GM19467 (cell line): Measurements from ENCODE around the gene SAA4.
"Not testable (repeated sequence)": the region's sequence is repeated elsewhere in the genome, so short reads cannot be mapped to it uniquely, and the experiment has no call there.

Experiments
- ATAC-seq: cut with Tn5 transposase; IDR thresholded peaks from one replicate; pipeline ENCODE4 v1.9.1; 2021; ENCODE audit warnings: mild to moderate bottlenecking, moderate library complexity; ENCODE audit not compliant: unreplicated experiment

SAA4 gene, protein sequence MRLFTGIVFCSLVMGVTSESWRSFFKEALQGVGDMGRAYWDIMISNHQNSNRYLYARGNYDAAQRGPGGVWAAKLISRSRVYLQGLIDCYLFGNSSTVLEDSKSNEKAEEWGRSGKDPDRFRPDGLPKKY

DNA sequence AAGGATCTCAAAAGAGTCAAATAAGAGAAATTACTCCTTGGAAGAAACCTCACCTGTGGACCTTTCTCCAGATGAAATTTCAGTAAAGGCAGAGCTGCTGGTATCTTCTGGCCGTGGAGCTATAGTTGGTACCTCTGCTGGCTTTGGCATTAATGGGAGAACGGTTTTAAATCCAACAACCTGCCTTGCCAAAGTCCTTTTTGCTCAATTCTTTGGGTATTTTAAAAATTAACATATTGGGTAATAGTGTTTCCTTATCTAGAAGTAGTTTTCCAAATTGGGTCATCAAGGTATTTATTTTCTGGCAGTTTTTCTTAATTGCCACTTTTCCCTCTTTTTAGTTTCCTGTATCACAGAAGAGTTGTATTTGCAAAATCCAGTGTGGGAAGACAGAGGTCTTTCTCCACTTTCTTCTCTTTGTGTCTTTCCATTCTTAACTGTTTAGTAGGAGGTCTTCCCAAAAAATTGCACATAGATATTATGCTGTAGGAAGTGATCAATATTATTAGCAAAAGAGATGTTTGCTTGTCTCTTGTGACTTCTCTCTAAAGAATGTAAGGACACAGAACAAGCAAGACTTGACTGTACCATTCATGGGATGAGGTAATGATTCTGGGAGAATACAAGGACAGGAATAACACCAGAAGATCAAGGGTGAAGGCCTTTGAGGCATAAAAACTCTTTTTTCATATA, at the start of gene SAA4:
Gene SAA4, minus strand, starts transcription at position 139 of the 693 bp plus-strand sequence. CDS start 876 bp downstream, outside the sequence.
- ATAC-seq = no peak

DNA sequence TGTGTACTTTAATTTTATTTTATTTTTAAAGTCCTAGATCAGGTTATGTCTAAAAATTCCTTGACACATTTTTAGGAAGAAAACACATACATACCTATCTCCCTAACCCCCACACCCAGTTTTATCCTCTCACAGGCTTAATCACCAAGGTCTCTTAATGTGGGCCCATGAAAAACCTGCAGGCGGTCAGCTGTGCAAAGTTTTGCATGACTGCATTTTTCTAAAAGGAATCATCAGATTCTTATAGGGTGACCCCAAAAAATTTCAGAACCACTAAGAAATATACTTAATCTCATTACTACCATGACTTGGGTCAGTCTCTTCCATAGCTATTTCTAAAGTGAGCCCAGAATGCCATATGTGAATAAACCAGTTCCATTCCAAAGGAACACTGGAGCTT, 49.2 kb upstream of the SAA4 start:
- ATAC-seq = no peak

DNA sequence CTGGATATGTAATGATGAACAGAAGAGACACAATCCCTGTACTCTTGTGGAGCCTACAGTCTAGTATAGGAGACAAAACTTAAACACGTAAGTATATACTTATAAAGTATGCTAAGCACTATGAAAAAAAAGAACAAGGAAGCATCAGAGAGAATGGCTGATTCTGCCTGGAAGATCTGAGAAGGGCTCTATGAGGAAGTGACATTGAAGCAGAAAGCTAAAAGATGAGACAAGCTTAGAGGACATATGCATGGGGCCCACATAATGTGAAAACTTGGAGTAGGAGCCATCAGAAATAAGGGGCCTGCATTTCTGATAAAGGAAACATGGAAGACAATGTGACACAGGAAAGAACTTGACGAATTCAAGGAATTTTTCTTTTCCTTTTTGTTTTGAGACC, 46.0 kb upstream of the SAA4 start:
- ATAC-seq = no peak

DNA sequence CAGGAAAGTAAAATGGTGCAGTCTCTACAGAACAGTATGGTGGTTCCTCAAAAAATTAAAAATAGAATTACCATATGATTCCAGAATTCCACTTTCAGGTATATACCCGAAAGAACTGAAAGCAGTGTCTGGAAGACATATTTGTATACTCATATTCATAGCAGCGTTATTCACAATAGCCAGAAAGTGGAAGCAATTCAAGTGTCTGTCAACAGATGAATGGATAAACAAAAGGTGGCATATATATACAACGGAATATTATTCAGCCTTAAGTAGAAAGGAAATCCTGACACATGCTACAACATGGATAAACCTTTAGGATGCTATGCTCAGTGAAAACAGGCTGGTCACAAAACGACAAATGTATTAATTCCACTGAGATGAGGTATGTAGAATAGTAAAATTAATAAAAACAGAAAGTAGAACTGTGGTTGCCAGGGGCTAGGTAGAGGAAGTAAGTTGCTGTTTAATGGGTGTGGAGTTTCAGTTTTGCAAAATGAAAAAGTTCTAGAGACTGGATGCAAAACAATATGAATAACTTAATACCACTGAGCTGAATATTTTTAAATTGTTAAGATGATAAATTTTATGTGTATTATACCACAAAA, 43.9 kb upstream of the SAA4 start:
- peak; percentile 80 for ATAC-seq

DNA sequence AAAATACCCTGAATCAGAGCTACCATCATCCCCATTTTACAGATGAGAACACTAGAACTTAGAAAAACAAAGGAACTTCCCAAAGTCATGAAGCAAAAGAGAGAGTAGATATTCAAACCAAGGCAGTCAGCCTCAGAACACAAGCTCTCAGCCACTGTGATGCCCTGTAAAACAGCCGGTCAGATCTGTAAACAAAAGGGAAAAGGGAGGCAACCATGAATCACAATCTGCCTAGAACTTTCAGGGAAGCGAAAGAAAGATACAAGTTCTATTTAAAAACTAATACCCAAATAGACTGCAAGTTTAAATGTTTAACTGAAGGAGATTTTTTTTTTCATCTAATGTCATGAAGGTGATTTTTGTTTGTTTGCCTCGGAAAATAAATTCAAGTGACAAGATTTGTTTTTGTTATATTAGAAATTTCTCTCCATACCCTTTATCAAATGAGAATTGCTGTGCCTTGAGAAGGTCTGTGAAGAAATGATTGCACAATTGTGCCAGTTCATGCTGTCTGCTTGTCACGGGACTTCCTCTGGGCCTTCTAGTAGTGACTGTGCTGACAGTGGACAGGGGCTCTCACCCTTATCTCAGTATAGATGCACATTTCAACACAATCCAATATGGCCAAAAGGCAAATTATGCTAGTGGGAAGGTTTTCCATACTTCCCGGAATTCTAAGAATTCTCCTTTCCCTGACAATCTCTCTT, 41.1 kb upstream of the SAA4 start:
- ATAC-seq = no peak

DNA sequence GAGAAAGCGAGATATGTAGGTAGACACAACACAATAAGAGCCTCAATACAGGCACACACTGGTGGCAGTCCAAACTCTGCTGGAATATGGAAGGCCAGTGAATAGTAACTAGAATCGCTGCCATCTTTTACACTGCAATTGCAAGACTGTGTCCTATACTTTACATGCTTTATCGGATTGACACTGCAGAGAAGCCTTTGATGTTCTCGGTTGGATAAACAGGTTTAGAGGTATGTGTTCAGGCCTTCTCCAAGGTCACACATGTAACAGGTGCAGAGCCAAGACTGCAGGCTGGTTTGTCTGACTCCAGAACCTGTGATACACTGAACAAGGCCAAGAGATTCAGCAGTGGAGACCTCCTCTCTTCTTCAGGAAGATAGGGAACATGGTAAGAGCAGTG, 34.6 kb upstream of the SAA4 start:
- ATAC-seq = no peak

DNA sequence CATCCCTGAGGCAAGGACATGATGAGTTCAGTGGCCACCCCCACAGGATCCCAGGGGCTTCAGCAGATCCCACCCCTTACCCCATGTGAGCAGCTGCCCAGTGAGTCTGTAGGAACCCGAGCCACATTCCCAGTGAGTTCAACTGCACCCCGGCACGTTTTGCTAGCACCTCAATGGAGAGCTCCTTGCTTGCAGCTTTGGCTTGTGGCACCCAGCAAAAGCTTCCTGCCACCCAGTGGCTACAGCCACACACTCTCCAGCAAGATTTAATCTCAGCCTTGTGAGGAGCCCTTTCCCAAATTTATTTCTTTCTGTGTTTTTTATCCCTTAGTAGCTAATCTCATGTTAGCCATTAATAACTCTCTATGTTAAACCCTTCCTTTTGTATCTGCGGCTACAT, 33.5 kb upstream of the SAA4 start:
- ATAC-seq = no peak

DNA sequence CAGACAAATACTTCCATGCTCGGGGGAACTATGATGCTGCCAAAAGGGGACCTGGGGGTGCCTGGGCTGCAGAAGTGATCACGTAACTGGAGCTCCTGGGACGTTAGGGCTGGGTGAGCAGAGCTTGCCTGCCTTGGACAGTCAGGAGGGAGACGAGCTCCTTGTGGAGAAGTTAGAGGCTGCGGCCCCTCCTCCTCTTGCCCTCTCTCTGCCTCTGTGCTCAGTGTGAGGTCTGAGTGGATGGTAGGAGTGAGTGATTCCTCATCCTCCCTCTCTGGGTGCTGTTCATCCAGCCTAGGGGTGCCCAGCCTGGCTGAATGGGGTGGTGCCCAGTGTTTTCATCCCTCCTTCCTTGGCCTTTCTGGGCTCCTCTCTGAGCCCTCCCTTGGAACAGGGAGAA, 32.6 kb upstream of the SAA4 start:
- not testable (repeated sequence) for ATAC-seq

DNA sequence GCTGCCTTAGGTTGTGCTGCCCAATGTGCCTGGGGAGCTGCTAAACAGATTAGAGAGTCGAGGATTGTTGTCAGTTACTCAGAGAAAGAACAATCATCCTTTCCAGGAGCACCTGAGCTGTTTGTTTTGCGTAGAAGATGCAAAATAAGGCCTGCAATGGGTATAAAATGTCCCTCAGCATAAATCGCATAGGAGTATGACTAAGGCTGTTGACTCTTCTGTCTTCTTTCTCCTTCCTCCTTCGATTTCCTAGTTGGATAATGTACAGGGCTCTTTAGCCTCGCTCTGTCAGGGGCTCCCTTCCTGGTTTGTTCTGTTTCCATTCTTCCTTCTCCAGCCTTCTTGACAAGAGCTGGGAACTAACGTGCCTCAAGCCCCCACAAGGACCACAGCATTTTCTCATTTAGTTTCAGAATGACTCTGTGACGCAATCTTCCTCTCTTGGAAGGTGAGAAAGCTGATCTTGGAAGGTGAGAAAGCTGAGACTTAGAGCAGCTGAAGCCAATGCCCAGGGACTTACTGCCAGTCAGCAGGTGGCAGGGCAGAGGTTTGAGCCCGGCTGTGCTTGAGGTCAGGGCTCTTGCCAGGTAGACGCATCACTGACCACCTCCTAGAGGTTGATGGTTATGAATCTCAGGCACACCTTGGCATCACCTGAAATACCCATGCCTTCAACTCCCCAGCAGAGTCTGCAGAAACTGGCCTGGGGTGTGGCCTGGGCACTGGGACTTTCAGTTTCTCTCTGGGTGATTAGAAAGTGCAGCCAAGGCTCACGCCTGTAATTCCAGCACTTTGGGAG, 30.9 kb upstream of the SAA4 start:
- peak; percentile 43 for ATAC-seq

DNA sequence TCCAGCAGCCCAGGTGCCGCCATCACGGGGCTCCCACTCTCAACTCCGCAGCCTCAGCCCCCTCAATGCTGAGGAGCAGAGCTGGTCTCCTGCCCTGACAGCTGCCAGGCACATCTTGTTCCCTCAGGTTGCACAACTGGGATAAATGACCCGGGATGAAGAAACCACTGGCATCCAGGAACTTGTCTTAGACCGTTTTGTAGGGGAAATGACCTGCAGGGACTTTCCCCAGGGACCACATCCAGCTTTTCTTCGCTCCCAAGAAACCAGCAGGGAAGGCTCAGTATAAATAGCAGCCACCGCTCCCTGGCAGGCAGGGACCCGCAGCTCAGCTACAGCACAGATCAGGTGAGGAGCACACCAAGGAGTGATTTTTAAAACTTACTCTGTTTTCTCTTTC, 29.3 kb upstream of the SAA4 start, which contains the start of gene SAA1:
Gene SAA1, plus strand, starts transcription at position 316 of the 400 bp plus-strand sequence. CDS start 624 bp downstream, outside the sequence.
- ATAC-seq = no peak

DNA sequence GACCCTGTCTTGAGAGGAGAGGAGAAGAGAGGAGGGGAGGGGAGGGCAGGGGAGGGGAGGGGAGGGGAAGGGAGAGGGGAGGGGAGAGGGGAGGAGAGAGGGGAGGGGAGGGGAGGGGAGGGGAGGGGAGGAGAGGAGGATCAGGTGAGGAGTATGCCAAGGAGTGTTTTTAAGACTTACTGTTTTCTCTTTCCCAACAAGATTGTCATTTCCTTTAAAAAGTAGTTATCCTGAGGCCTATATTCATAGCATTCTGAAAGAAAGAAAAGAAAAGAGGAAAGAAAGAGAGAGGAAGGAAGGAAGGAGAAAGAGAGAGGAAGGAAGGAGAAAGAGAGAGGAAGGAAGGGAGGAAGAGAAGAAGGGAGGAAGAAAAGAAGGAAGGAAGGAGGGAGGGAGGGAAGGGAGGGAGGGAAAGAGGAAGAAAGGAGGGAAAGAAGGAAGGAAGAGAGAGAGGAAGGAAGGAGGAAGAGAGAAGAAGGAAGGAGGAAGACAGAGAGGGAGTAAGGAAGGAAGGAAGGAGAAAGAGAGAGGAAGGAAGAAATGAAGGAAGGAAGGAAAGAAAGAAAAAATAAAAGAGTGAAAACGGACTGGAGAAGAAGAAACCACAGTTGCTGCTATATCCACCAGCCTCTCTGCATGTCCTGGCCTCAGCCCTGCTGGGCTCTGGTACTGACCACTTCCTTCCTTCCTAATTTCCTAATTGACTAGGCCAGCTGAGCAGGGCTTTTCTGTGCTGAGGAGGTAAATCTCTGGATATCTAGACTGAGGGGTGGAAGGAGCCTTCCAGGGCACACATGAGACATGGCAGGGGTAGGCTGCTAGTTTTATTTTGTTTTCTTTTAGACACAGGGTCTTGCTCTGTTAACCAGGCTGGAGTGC, 28.3 kb upstream of the SAA4 start:
- no peak for ATAC-seq

DNA sequence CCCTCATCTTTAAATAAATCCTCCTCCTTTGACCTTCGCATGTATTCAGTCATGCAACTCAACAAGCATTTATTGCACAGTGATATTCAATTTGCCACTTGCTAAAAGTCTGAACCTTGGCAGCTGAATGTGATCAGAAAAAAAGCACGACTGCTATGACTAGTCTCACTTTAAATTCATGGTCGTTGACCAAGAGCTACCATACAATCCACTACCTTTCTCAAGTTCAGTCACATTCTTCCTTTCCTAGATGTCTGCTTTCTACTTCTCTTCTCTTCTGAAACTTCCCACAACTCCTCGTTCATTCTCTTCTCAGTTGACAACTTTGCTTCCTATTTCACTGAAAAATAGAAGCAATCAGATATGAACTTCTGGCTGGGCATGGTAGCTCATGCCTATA, 27.4 kb upstream of the SAA4 start:
- no peak for ATAC-seq

DNA sequence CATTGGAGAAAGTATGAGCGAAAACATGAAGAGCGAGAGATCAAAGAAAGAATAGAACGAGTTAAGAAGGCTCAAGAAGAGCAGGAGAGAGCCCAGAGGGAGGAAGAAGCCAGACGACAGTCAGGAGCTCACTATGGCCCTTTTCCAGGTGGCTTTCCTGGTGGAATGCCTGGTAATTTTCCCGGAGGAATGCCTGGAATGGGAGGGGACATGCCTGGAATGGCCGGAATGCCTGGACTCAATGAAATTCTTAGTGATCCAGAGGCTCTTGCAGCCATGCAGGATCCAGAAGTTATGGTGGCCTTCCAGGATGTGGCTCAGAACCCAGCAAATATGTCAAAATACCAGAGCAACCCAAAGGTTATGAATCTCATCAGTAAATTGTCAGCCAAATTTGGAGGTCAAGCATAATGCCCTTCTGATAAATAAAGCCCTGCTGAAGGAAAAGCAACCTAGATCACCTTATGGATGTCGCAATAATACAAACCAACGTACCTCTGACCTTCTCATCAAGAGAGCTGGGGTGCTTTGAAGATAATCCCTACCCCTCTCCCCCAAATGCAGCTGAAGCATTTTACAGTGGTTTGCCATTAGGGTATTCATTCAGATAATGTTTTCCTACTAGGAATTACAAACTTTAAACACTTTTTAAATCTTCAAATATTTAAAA, 26.2 kb upstream of the SAA4 start:
- ATAC-seq = not testable (repeated sequence)

DNA sequence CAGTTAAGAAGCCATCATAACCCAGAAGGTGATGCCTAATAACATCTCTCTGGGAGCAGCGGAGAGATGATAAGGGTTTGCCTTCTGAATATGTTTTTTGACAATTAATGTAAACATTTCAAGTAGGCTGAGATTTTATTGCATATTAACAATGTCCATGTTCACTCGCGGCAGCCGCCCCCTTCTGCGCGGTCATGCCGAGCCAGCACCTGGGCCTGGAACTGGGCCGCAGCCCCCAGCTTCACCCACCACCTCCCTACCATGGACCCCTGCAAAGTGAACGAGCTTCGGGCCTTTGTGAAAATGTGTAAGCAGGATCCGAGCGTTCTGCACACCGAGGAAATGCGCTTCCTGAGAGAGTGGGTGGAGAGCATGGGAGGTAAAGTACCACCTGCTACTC, 25.1 kb upstream of the SAA4 start:
- ATAC-seq = no peak

DNA sequence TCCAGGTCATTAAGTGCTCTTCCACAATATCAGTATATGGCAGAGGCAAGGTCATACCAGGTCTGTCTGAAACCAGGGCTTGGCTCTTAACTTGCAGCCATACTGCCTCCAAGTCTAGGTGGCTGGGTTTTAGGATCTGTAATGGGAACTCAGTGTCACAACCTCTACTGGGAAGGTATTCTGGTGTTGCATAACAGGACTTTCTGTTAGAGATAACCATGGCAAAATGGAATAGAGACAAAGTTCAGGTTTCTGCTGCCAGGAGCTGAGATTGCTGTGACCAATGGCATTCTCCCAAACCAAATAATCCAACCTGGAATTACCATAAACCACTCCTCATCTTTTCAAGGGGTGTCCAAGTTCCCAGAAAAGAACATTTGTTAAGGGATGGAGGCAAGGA, 22.7 kb upstream of the SAA4 start:
- no peak for ATAC-seq

DNA sequence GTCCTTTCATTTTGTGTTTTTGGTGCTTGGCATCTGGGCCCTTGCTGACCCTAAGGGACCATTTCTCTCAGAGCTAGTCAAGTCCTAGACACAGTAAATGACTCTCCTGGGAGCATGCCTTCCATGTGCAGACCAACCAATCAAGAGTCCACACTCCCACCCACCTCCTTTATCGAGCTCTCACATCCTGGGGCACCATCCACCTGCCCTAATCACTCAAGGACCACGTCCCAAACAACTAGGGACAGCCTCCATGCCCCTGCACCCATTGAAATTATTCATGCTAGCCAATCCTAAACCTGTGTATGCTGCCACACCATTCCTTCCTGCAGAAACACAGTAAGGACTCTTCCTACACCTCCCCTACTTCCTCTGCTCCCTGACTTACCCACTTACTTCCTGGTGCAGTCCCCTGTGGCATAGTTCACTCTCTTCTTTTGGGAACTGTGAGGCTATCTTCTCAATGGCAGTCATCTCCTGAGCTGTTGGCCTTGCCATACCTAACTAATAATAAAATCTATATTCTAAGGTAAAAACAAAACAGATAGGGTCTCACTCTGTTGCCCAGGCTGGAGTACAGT, 18.3 kb upstream of the SAA4 start:
- no peak for ATAC-seq

DNA sequence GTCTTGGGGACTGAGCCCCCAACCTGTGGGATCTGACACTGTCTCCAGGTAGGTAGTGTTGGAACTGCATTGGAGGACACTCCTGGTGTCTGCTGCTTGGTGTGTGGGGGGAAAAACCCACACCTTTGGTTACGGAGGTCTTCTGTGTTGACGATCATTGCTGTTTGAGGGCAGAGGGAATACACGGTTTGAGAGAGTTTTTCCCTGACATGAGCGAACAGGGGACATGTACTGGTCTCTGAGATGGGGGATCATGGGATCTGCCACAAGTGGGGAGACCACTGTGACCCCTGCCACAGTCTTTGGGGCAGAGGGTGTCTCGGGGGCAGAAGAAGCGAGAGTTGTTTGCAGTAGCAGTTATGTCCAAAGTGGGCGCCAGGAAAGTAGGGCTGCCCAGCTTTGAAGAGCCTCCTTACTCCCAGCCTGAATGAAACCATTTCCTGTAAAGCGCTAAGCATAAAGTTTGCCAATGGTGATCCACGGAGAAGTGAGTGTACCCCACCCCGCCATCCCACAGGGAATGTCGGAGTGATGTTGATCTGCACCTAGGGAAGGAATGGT, 17.3 kb upstream of the SAA4 start:
- no peak for ATAC-seq

DNA sequence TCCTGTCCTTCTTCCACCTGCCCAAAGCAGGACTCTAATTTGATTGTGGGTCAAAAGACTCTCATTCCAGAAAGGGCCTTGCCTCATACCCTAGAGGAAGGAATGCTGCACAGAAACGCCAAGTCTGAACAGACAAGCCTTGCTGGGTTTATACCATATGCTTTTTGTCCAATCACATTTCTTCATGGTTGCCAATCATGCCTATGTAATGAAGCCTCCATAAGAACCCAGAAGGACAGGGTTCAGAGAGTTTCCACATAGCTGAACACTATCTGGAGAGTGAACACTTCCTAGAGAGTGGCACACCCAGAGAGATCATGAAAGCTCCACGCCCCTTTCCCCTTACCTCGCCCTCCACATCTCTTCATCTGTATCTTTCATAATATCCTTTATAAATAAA, 16.6 kb upstream of the SAA4 start:
- ATAC-seq = no peak

DNA sequence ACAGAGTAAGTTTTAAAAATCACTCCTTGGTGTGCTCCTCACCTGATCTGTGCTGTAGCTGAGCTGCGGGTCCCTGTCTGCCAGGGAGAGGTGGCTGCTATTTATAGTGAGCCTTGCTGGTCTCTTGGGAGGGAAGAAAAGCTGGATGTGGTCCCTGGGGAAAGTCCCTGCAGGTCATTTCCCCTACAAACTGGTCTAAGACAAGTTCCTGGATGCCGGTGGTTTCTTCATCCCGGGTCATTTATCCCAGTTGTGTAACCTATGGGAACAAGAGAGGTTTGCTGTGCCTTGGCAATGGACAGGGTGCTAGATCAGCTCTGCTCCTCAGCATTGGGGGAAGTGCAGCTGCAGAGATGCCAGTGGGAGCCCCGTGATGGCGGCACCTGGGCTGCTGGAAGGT, 12.0 kb upstream of the SAA4 start, which contains the start of gene SAA2:
Gene SAA2, minus strand, starts transcription at position 108 of the 400 bp plus-strand sequence. CDS start 657 bp downstream, outside the sequence.
- ATAC-seq = no peak
